PC-9 (cell line): Measurements from ENCODE around the gene TFAP2B.

Experiments
- CTCF ChIP-seq: fragments of 200-600 bp; sonication (generic); conservative IDR thresholded peaks from 2 replicates; pipeline ENCODE4 v1.6.1; 2017; ENCODE audit warnings: mixed run types, antibody characterized with exemption, mild to moderate bottlenecking, moderate library complexity
- EZH2 ChIP-seq: fragments of 200-600 bp; sonication (generic); IDR thresholded peaks from 2 replicates; pipeline ENCODE4 v1.8.0; 2017; ENCODE audit warnings: antibody characterized with exemption, low read depth

- TF ChIP-seq CTCF (no peak), EZH2 (no peak)
Observed at GRCh38 chr6:50831186-50831585, 12.5 kb downstream of the TFAP2B start.
